SKM-1 treated with dmso at 0.1 percent for 144 hours (cell line): ENCODE measurements around the gene MAST4.
"Not testable (repeated sequence)": the region's sequence is repeated elsewhere in the genome, so short reads cannot be mapped to it uniquely, and the experiment has no call there.

Experiments
- DNase-seq: peaks from one replicate; lab custom pipeline; 2025; ENCODE audit not compliant: unreplicated experiment; lab: John Stamatoyannopoulos, UW

Gene MAST4

DNA sequence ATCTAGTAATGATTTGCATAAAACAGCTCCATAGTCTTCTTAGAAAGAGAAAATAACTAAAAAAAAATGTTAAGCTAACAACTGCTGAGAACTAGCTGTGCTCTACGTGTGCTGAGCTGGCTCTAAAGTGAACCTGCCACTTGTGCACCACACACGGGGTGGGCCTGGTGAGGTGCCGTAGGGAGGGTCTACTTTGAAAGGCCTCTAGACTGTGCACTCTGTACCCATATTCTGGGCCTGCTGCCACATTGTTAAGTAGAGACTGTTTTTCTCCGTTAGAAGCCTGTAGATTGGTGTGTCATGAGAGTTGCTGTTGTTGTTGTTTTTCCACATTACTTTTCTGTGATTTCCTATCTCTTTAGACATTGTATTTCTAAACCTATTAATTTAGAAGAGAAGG, 506.5 kb downstream of the MAST4 start:
- no peak for DNase-seq

- DNase-seq, result no peak
Measured at GRCh38 chr5:67104859-67105258, 508.7 kb downstream of the MAST4 start.

- no peak for DNase-seq
Measured at GRCh38 chr5:67105270-67105669, 509.1 kb downstream of the MAST4 start.

- DNase-seq, result no peak
Measured at GRCh38 chr5:67106626-67107342, 510.6 kb downstream of the MAST4 start.

GRCh38 chr5:67111779-67112178, 515.6 kb downstream of the MAST4 start:
- no peak for DNase-seq

DNA sequence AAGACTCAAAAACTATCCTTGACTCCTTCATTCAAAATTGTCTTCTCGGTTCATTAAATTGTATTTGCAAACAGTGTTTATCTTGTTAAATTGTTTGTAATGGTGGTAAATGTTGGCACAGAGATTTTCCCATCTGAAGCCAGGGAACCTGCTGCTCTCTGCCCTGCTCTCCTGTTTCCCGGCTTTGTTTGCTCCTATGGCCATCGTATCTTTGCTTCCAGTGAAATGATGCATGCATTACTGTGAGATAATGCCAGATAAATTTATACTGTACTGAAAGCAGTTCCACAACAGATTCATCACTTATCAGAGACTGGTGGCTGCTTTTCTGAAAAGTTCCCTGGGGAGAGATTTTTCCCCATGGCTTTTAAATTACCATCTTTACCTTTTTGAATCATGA, 519.1 kb downstream of the MAST4 start:
- no peak for DNase-seq

GRCh38 chr5:67115817-67116216, 519.6 kb downstream of the MAST4 start:
- DNase-seq, result no peak

DNA sequence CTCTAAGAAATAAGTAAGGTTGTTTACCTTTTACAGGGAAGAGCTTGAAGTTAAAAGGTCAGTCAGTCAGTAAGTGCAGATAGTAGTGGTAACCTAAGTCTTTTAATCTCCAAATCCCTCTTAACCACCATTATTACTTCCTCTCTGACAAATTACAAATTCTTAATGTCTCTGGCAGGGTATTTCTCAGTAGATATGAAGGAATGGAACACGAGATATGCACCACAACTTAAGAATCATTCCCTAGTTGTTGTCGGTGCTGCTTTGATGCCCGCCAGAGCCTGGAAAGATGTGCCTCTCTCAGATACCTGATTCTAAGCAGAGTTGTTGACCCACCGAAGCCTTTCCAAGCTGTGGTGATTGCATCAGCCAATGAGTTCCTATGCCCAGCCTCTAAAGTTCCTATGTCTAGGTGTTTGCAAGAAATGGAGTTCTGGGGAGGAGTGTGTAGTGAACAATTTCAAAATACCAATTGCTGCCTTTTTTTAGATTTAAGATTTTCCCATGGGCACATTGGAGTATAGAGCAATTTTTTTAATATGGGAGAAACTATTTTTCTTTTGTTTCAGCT, 521.9 kb downstream of the MAST4 start:
- no peak for DNase-seq

- no peak for DNase-seq
Measured at GRCh38 chr5:67119010-67119409, 522.8 kb downstream of the MAST4 start.

- no peak for DNase-seq
Measured at GRCh38 chr5:67120032-67120431, 523.8 kb downstream of the MAST4 start.

- no peak for DNase-seq
Measured at GRCh38 chr5:67123819-67124218, 527.6 kb downstream of the MAST4 start.

GRCh38 chr5:67124556-67124955, 528.4 kb downstream of the MAST4 start:
- no peak for DNase-seq

GRCh38 chr5:67127347-67127895, 531.2 kb downstream of the MAST4 start:
- not testable (repeated sequence) for DNase-seq

- DNase-seq, result no peak
Measured at GRCh38 chr5:67129768-67130167, 533.6 kb downstream of the MAST4 start.

GRCh38 chr5:67133217-67133616, 537.0 kb downstream of the MAST4 start:
- DNase-seq, result no peak

- no peak for DNase-seq
Measured at GRCh38 chr5:67133776-67134175, 537.6 kb downstream of the MAST4 start.

DNA sequence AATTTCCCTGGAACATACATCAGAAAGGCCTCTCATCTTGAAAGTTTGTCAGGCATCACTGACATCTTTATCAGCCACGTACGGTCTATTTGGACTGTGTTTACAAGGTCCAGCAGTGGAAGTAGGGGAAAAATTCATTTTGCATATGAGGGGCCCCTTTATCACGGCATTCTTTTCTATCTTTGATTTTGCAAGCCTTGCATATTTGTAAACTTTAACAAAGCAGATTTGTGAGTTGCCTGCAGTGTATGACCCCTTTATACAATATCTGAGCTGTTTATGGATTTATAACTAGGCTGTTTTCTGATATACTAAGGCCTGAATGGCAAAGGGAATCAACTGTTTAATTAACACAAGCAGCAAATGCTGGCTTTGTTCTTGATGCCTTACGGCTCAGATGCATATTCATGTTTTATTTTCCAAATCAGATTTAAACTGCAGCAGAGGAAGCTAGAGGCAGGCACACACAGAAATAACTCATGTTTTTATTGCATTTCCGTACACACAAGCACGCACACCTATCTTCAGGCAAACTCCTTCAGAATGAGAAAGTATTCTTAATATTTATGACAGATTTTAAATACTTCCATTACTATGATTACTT, 539.3 kb downstream of the MAST4 start:
- no peak for DNase-seq

- no peak for DNase-seq
Measured at GRCh38 chr5:67139030-67139429, 542.8 kb downstream of the MAST4 start.

- DNase-seq, result no peak
Measured at GRCh38 chr5:67140413-67140812, 544.2 kb downstream of the MAST4 start.

DNA sequence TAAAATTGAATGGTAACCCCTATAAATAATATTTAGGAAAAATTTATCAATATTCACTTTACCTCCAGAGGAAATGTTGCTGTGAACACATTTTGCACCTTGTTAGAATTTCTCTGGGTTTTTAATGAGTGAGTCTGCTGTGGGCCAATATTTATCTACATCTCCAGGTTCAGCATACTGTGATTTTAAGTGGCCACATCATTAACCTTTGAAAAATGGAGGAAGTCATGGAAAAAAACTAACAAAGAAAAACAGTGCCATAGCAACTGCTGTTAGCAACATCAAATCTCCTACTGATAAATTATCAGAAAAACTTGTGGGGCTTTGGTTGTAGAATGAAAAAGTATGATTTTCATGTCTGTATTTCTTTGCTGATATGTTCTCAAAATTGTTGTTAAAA, 545.5 kb downstream of the MAST4 start:
- DNase-seq, result no peak

GRCh38 chr5:67142816-67143215, 546.6 kb downstream of the MAST4 start:
- DNase-seq, result no peak

DNA sequence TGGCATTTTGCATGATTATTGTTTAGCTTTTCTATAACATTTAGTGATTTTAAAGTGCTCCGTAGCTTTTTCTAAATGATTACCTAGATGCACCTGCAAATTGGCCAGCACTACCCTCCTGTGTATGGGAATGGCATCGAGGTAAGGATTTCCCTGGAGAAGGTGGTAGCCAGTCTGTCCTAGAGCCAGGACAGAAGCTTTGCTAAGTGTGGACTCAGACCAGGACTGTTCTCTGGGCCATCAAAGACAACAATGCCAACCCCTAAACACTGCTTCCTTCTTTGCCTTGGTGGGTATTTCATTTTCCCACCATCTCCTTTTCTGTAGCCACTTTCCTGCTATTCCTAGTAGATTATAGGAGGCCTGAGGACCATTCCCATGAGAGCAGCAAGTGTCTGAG, 547.4 kb downstream of the MAST4 start:
- DNase-seq, result no peak
